ENCODE results near the gene HS3ST4. TPM values are rescaled to one million over a fixed set of nuclear protein-coding genes. Genes with fewer than 3 reads are reported as not detected.

HS3ST4 gene
- total RNA-seq, 1 experiment from 2014 or later, result not detected

- H3K27ac ChIP-seq (ENCODE audit: low read length), result no peak overlapping the region
- intact Hi-C loops (cut with micrococcal nuclease; ENCODE audit: unreplicated experiment), result no loop called here
- H3K27me3 ChIP-seq (ENCODE audit: control insufficient read depth, insufficient read depth, low read length), result peaks cover 4% of the 10 kb centered on the region
- H3K4me3 ChIP-seq (ENCODE audit: low read depth in 2 of 2, low read length in 2 of 2), result no peak overlapping the region
- no TSS peak for BruUV-seq (replicated peaks)
- no peak for DNase-seq (ENCODE audit: low read depth, low spot score)
- no peak for TF ChIP-seq REST (IDR thresholded peaks at IDR 0.05; ENCODE audit: insufficient read depth in 1 of 2, low read depth in 2 of 2, low read length in 1 of 2)
- no peak for TF ChIP-seq POLR2AphosphoS5 (IDR thresholded peaks at IDR 0.05; ENCODE audit: low read depth, low read length)
- TF ChIP-seq TCF7L2 (IDR thresholded peaks at IDR 0.05; ENCODE audit: low read depth, low read length), result no peak
- no peak for TF ChIP-seq CTCF (IDR thresholded peaks at IDR 0.05)
- no peak for TF ChIP-seq SIN3A (IDR thresholded peaks at IDR 0.05; ENCODE audit: borderline replicate concordance, insufficient read depth, low read depth, low read length)
- no peak for ATAC-seq
- POLR2A ChIA-PET, result no interaction called here
- CTCF ChIA-PET, result no interaction called here
- in situ Hi-C loops (cut with HindIII; ENCODE audit: low pct_unique_long_range_greater_than_20kb, low sequenced_read_pairs), result no loop called here
- H3K9me3 ChIP-seq (ENCODE audit: control insufficient read depth, insufficient read depth, low read depth, low read length), result no peaks in the 10 kb centered on the region
- no peaks in the 10 kb centered on the region for H3K36me3 ChIP-seq (ENCODE audit: control insufficient read depth, insufficient read depth, low read length)
- H3K4me1 ChIP-seq (ENCODE audit: control insufficient read depth, insufficient read depth, low read length), result no peaks in the 10 kb centered on the region
These were observed 35.1 kb upstream of the HS3ST4 start for GRCh38 chr16:25656639-25657038.

GRCh38 chr16:25676820-25677219 is 14.9 kb upstream of the HS3ST4 start:
- DNase-seq (ENCODE audit: low read depth, low spot score) (no peak), ATAC-seq (no peak)
- in situ Hi-C loops (cut with HindIII; ENCODE audit: low pct_unique_long_range_greater_than_20kb, low sequenced_read_pairs), result no loop called here
- TF ChIP-seq CTCF (IDR thresholded peaks at IDR 0.05) (no peak), SIN3A (IDR thresholded peaks at IDR 0.05; ENCODE audit: borderline replicate concordance, insufficient read depth, low read depth, low read length) (no peak), TCF7L2 (IDR thresholded peaks at IDR 0.05; ENCODE audit: low read depth, low read length) (no peak), REST (IDR thresholded peaks at IDR 0.05; ENCODE audit: insufficient read depth in 1 of 2, low read depth in 2 of 2, low read length in 1 of 2) (no peak), POLR2AphosphoS5 (IDR thresholded peaks at IDR 0.05; ENCODE audit: low read depth, low read length) (no peak)
- Histone ChIP-seq H3K4me1 (ENCODE audit: control insufficient read depth, insufficient read depth, low read length) (no peaks in the 10 kb centered on the region), H3K27ac (ENCODE audit: low read length) (no peak overlapping the region), H3K9me3 (ENCODE audit: control insufficient read depth, insufficient read depth, low read depth, low read length) (no peaks in the 10 kb centered on the region), H3K4me3 (ENCODE audit: low read depth in 2 of 2, low read length in 2 of 2) (no peak overlapping the region), H3K27me3 (ENCODE audit: control insufficient read depth, insufficient read depth, low read length) (peaks cover 4% of the 10 kb centered on the region; the same call in 1 of the 2 replicates), H3K36me3 (ENCODE audit: control insufficient read depth, insufficient read depth, low read length) (no peaks in the 10 kb centered on the region)
- CTCF ChIA-PET, result no interaction called here
- intact Hi-C loops (cut with micrococcal nuclease; ENCODE audit: unreplicated experiment), result no loop called here
- POLR2A ChIA-PET, result no interaction called here
- BruUV-seq (replicated peaks), result no TSS peak

All from Panc1 (cell line).